ENCODE measurements around the gene DISP3.

DNA sequence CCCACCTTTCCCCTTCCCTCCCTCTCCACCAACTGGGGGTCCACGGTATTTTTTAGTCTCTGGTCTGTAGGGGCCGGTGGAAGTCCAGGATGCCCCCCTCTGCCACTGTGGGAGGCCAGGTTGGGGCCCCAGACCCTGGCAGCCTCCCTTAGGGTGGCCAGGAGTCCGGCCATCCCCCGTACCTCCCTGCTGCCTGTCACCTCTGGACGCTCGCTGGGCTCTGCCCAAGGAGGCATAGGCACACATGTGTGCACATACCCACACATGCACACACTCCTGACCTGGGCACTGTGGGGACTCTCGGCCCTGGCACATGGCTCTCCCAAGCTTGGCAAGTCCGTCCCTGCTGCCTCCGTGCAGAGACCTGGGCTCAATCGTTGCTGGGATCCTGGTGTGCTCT lies 53.0 kb downstream of the DISP3 start:
- TF ChIP-seq, protein P1, sequence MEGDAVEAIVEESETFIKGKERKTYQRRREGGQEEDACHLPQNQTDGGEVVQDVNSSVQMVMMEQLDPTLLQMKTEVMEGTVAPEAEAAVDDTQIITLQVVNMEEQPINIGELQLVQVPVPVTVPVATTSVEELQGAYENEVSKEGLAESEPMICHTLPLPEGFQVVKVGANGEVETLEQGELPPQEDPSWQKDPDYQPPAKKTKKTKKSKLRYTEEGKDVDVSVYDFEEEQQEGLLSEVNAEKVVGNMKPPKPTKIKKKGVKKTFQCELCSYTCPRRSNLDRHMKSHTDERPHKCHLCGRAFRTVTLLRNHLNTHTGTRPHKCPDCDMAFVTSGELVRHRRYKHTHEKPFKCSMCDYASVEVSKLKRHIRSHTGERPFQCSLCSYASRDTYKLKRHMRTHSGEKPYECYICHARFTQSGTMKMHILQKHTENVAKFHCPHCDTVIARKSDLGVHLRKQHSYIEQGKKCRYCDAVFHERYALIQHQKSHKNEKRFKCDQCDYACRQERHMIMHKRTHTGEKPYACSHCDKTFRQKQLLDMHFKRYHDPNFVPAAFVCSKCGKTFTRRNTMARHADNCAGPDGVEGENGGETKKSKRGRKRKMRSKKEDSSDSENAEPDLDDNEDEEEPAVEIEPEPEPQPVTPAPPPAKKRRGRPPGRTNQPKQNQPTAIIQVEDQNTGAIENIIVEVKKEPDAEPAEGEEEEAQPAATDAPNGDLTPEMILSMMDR (IDR thresholded peaks at IDR 0.05; ENCODE audit: low read depth, low read length, poor library complexity, severe bottlenecking), result no peak
- TF ChIP-seq EZH2phosphoT487 (IDR thresholded peaks at IDR 0.05; ENCODE audit: borderline replicate concordance, low read length), result no peak

Measured in DOHH2 (cell line).